ENCODE data around the gene ADGRB3. TPM values are rescaled to one million over a fixed set of nuclear protein-coding genes. Genes with fewer than 3 reads are reported as not detected.

Gene ADGRB3
- total RNA-seq, 1 donor from 2014 or later = 1.8 TPM

GRCh38 chr6:68680264-68680663 lies 45.2 kb downstream of the ADGRB3 start:
- Mint-ChIP-seq H3K9me3 (ENCODE audit: low read depth) (no peaks in the 10 kb centered on the region), H3K27me3 (no peaks in the 10 kb centered on the region), H3K4me1 (ENCODE audit: low read depth) (peaks cover 4% of the 10 kb centered on the region), H3K36me3 (ENCODE audit: insufficient read depth) (no peaks in the 10 kb centered on the region), H3K27ac (no peak overlapping the region), H3K4me3 (ENCODE audit: low read depth) (no peak overlapping the region)
- no peak for DNase-seq (ENCODE audit: low spot score, unreplicated experiment)
- TF ChIP-seq CTCF (IDR thresholded peaks at IDR 0.05; ENCODE audit: unreplicated experiment) = no peak

GRCh38 chr6:68689910-68690309 lies 54.8 kb downstream of the ADGRB3 start:
- H3K27me3 Mint-ChIP-seq = no peaks in the 10 kb centered on the region
- H3K4me1 Mint-ChIP-seq (ENCODE audit: low read depth) = no peaks in the 10 kb centered on the region
- TF ChIP-seq CTCF (IDR thresholded peaks at IDR 0.05; ENCODE audit: unreplicated experiment) = no peak
- H3K9me3 Mint-ChIP-seq (ENCODE audit: low read depth) = no peaks in the 10 kb centered on the region
- no peak overlapping the region for H3K27ac Mint-ChIP-seq
- H3K4me3 Mint-ChIP-seq (ENCODE audit: low read depth) = no peak overlapping the region
- DNase-seq (ENCODE audit: low spot score, unreplicated experiment) = no peak
- no peaks in the 10 kb centered on the region for H3K36me3 Mint-ChIP-seq (ENCODE audit: insufficient read depth)

- Mint-ChIP-seq H3K9me3 (ENCODE audit: low read depth) (no peaks in the 10 kb centered on the region), H3K4me1 (ENCODE audit: low read depth) (no peaks in the 10 kb centered on the region), H3K36me3 (ENCODE audit: insufficient read depth) (no peaks in the 10 kb centered on the region), H3K27ac (no peak overlapping the region), H3K4me3 (ENCODE audit: low read depth) (no peak overlapping the region), H3K27me3 (no peaks in the 10 kb centered on the region)
- no peak for DNase-seq (ENCODE audit: low spot score, unreplicated experiment)
- TF ChIP-seq CTCF (IDR thresholded peaks at IDR 0.05; ENCODE audit: unreplicated experiment) = no peak
Observed at GRCh38 chr6:68691120-68691519, 56.0 kb downstream of the ADGRB3 start.

- Mint-ChIP-seq H3K27me3 (no peaks in the 10 kb centered on the region), H3K9me3 (ENCODE audit: low read depth) (no peaks in the 10 kb centered on the region), H3K27ac (no peak overlapping the region), H3K4me3 (ENCODE audit: low read depth) (no peak overlapping the region), H3K36me3 (ENCODE audit: insufficient read depth) (no peaks in the 10 kb centered on the region), H3K4me1 (ENCODE audit: low read depth) (peaks cover 4% of the 10 kb centered on the region)
- no peak for TF ChIP-seq CTCF (IDR thresholded peaks at IDR 0.05; ENCODE audit: unreplicated experiment)
- no peak for DNase-seq (ENCODE audit: low spot score, unreplicated experiment)
Observed at GRCh38 chr6:68693271-68693670, 58.2 kb downstream of the ADGRB3 start.

GRCh38 chr6:68695403-68695802 lies 60.3 kb downstream of the ADGRB3 start:
- no peak overlapping the region for H3K4me3 Mint-ChIP-seq (ENCODE audit: low read depth)
- peaks cover 9% of the 10 kb centered on the region for H3K4me1 Mint-ChIP-seq (ENCODE audit: low read depth)
- no peak overlapping the region for H3K27ac Mint-ChIP-seq
- no peaks in the 10 kb centered on the region for H3K9me3 Mint-ChIP-seq (ENCODE audit: low read depth)
- no peaks in the 10 kb centered on the region for H3K36me3 Mint-ChIP-seq (ENCODE audit: insufficient read depth)
- no peak for TF ChIP-seq CTCF (IDR thresholded peaks at IDR 0.05; ENCODE audit: unreplicated experiment)
- no peaks in the 10 kb centered on the region for H3K27me3 Mint-ChIP-seq
- DNase-seq (ENCODE audit: low spot score, unreplicated experiment) = no peak
